DMS 273 (cell line): Measurements from ENCODE around the gene CCDC60.

ENCODE experiments used
- DNase-seq: peaks from one replicate; lab custom pipeline; 2025; ENCODE audit not compliant: unreplicated experiment; lab: John Stamatoyannopoulos, UW

Gene CCDC60

GRCh38 chr12:119501052-119501451, 166.5 kb downstream of the CCDC60 start:
- DNase-seq = no peak

GRCh38 chr12:119505001-119505400, 170.5 kb downstream of the CCDC60 start:
- no peak for DNase-seq

- peak; percentile 1 for DNase-seq
These were observed 178.4 kb downstream of the CCDC60 start for GRCh38 chr12:119512772-119513497.

- DNase-seq = no peak
These were observed 193.7 kb downstream of the CCDC60 start for GRCh38 chr12:119528241-119528640.

GRCh38 chr12:119540476-119540875, 205.9 kb downstream of the CCDC60 start:
- no peak for DNase-seq

- peak; percentile 75 for DNase-seq
These were observed 210.5 kb downstream of the CCDC60 start for GRCh38 chr12:119544765-119545625.

GRCh38 chr12:119546340-119546739, 211.8 kb downstream of the CCDC60 start:
- DNase-seq = no peak

- DNase-seq = no peak
These were observed 212.5 kb downstream of the CCDC60 start for GRCh38 chr12:119547001-119547400.

GRCh38 chr12:119556854-119557253, 222.3 kb downstream of the CCDC60 start:
- DNase-seq = no peak

- DNase-seq = no peak
These were observed 230.9 kb downstream of the CCDC60 start for GRCh38 chr12:119565404-119565803.

GRCh38 chr12:119570771-119571170, 236.2 kb downstream of the CCDC60 start:
- DNase-seq = no peak

- no peak for DNase-seq
These were observed 238.6 kb downstream of the CCDC60 start for GRCh38 chr12:119573086-119573485.

- no peak for DNase-seq
These were observed 239.7 kb downstream of the CCDC60 start for GRCh38 chr12:119574255-119574654.

GRCh38 chr12:119576118-119576810, 241.7 kb downstream of the CCDC60 start:
- DNase-seq = no peak

- DNase-seq = no peak
These were observed 242.4 kb downstream of the CCDC60 start for GRCh38 chr12:119576915-119577314.

GRCh38 chr12:119578112-119578511, 243.6 kb downstream of the CCDC60 start:
- no peak for DNase-seq

GRCh38 chr12:119589097-119589496, 254.6 kb downstream of the CCDC60 start:
- DNase-seq = no peak

GRCh38 chr12:119589634-119590033, 255.1 kb downstream of the CCDC60 start:
- no peak for DNase-seq
